SKM-1 treated with dmso at 0.1 percent for 144 hours (cell line): ENCODE results near the gene MCHR1.
"Not testable (repeated sequence)": the region's sequence is repeated elsewhere in the genome, so short reads cannot be mapped to it uniquely, and the experiment has no call there.

Experiments
- DNase-seq: peaks from one replicate; lab custom pipeline; 2025; ENCODE audit not compliant: unreplicated experiment; lab: John Stamatoyannopoulos, UW

MCHR1 gene

DNA sequence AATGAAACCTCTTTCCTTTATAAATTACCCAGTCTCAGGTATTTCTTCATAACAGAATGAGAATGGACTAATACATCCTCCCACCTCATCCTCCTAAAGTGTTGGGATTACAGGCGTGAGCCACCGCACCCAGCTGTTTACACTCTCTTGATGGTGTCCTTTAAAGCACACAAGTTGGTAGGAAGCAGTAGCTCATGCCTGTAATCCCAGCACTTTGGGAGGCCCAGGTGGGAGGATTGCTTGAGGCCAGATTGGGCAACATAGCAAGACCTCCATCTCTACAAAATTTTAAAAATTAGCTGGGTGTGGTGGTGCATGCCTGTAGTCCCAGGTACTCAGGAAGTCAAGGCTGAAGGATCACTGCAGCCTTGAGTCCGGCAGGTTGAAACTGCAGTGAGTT is 23.3 kb upstream of the MCHR1 start:
- not testable (repeated sequence) for DNase-seq

- not testable (repeated sequence) for DNase-seq
Measured at GRCh38 chr22:40656651-40657050, 22.6 kb upstream of the MCHR1 start.

- DNase-seq, result no peak
Measured at GRCh38 chr22:40659166-40659565, 20.1 kb upstream of the MCHR1 start.

GRCh38 chr22:40660730-40661129 is 18.6 kb upstream of the MCHR1 start:
- DNase-seq, result peak; percentile 12

DNA sequence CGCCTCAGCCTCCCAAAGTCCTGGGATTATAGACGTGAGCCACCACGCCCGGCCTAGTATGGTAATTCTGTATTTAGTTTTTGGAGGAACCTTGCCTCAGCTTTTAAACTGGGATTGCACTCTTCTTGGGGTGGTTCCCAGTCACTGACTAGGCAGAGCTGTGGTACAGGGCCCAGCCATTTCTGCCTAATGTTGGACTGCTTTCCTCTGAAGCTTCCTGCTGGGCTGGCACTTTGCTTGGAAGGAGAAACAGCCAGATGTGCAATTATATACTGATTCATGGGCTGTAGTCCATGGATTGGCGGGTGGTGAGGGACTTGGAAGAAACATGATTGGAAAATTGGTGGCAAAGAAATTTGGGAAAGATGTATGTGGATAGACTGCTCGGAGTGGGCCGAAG is 17.6 kb upstream of the MCHR1 start:
- DNase-seq, result no peak

- DNase-seq, result no peak
Measured at GRCh38 chr22:40665312-40665711, 14.0 kb upstream of the MCHR1 start.

GRCh38 chr22:40666151-40666848 is 13.0 kb upstream of the MCHR1 start:
- no peak for DNase-seq

DNA sequence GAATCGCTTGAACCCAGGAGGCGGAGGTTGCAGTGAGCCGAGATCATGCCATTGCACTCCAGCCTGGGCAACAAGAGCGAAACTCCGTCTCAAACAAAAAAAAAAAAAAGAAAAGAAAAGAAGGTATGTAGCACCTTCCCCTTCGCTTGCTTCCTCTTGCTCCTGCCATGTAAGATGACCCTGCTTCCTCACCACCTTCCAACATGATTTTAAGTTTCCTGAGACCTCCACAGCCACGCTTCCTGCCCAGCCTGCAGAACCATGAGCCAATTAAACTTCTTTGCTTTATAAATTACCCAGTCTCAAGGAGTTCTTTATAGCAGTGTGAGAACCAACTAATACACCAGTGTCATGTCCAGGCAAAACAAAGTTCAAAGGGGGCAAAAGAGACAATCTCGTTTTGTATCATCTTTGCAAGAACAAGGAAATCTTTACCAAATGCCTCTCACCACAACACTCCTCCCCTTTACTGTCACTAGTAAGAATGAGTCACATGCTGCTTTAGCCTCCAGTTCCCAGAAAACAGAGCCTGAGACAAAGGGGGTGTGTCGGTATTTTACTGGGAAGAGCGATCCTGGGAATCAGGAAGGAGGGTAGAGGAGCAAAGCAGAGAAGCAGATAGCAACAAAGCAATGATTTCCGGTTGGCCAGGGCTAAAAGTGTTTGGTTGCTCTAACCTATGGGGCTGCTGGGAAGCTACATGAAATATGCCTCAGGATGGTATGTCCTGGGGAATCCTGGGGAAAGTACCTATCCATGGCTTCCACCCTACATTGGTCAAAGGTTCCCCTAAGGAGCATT is 10.5 kb upstream of the MCHR1 start:
- DNase-seq, result no peak

DNA sequence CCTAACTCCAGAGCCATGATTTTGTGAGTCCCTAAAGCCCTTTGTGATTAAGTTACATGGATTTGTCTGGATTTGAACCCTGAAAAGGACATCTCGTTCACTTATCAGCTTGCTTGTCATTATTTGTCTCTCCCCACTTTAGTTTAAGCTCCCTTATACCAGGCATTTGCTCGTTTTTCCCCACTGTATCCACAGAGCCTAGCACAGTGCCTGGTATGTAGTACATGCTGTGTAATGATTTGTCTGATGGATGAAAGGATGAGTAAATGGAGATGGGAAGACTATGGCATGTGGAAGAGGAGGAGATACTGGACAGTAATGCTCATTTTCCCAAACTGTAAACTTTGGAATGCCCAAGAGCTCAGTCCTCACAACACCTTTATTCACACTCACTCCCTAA is 9.2 kb upstream of the MCHR1 start:
- DNase-seq, result no peak

DNA sequence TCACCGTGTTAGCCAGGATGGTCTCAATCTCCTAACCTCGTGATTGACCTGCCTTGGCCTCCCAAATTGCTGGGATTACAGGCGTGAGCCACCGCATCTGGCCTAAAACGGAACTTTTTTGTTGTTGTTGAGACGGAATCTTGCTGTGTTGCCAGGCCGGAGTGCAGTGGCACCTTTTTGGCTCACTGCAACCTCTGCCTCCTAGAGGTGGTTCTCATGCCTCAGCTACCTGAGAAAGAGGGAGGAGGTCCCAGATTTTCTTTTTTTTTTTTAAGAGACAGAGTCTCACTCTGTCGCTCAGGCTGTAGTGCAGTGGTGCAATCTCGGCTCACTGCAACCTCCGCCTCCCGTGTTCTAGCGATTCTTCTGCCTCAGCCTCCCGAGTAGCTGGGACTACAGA is 7.9 kb upstream of the MCHR1 start:
- DNase-seq, result no peak

- no peak for DNase-seq
Measured at GRCh38 chr22:40671796-40672360, 7.4 kb upstream of the MCHR1 start.

GRCh38 chr22:40673017-40673416 is 6.3 kb upstream of the MCHR1 start:
- DNase-seq, result no peak

DNA sequence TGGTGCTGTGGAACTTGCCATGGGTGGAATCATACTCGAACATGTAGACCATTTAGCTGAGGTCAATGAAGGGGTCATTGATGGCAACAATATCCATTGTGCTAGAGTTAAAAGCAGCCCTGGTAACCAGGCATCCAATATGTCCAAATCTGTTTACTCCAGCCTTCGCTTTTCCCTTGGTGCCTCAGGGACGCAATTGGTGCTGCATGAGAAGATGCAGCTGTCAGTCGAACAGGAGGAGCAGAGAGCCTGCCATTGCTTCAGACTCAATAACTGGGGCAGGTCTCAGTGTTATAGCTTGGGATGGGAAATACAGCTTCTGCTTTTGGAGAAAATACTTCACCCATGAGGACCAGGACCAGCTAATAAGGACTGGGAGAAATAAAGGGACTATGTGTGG is 5.0 kb upstream of the MCHR1 start:
- no peak for DNase-seq

- not testable (repeated sequence) for DNase-seq
Measured at GRCh38 chr22:40676166-40676565, 3.1 kb upstream of the MCHR1 start.

DNA sequence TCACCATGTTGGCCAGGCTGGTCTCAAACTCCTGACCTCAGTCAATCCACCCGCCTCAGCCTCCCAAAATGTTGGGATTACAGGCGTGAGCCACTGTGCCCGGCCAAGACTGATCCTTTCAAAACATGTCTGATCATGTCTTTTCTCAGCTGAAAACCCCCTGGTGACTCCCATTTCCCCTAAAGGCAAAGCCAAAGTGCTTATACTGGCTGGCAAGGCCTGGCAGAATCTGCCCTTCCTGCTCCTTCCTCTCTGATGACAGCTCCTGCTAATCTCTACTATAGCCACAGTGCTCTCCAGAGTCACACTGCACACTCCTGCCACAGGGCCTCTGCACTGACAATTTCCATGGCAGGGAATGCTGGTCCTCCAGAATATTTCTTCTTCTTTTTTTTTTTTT is 2.6 kb upstream of the MCHR1 start:
- no peak for DNase-seq

- DNase-seq, result no peak
Measured at GRCh38 chr22:40678493-40679248, 613 bp upstream of the MCHR1 start.

GRCh38 chr22:40679964-40680818 is 907 bp downstream of the MCHR1 start:
- no peak for DNase-seq

DNA sequence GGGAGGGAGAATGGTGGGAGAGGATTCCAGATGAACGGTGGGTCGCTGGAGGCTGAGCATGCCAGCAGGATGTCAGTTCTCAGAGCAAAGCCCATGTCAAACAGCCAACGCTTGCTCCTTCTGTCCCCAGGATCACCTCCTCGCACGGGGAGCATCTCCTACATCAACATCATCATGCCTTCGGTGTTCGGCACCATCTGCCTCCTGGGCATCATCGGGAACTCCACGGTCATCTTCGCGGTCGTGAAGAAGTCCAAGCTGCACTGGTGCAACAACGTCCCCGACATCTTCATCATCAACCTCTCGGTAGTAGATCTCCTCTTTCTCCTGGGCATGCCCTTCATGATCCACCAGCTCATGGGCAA is 1.5 kb downstream of the MCHR1 start:
- no peak for DNase-seq

GRCh38 chr22:40681451-40681850 is 2.2 kb downstream of the MCHR1 start:
- no peak for DNase-seq

DNA sequence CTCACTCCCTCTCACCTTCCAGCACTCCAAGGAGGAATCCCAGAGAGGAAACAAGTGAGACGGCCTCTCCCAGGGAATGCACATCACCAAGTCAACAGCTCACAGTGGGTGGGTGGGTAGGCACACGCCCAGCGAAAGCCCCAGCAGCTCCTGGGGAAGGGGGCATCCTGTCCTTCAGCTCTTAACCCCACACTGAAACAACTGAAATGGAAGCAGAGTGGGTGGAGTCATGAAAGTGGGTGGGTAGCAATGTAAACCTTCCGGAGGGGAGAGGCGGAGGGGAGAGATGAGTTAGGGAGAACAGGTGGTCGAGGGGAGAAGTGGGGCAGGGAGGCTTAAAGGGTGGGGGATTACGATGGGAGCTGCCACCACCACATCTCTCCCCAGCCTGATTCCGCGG is 5.4 kb downstream of the MCHR1 start:
- DNase-seq, result no peak

DNA sequence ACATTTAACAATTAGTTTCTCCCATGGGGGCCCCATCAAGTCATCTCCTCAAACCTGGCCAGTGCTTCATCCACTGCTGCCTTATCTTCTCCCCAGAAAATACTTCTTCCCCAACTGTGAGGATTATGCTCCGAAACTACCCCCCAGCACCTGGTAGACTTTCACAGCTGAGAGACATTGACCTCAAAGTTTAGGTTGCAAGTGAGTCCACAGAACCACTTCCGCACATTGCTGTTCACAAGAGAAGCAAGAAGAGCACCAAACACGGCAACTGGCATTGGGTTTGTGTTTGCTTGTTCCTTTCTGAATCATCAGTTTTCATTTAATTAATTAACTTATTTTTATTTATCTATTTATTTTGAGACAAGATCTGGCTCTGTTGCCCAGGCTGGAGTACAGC is 6.1 kb downstream of the MCHR1 start:
- DNase-seq, result no peak
